Prostate gland (tissue), 2 donors: ENCODE measurements around the gene LINC00305.

ENCODE experiments used
- CTCF ChIP-seq, 4 experiments: fragments of 200-600 bp in 2 of 4; fragments of 450-650 bp in 2 of 4; sonication (generic) in 2 of 4; IDR thresholded peaks; 1 replicate in 3 of 4; 2 replicates in 1 of 4; pipeline ENCODE4 v1.5.1; 2016 to 2019; ENCODE audit warnings: antibody characterized with exemption in 4 of 4, mild to moderate bottlenecking in 2 of 4, moderate library complexity in 2 of 4
- POLR2A ChIP-seq: fragments of 450-650 bp; IDR thresholded peaks from one replicate; pipeline ENCODE4 v1.6.1; 2016; ENCODE audit warnings: antibody characterized with exemption, mild to moderate bottlenecking

GRCh38 chr18:64099244-64099643 is 49.6 kb downstream of the LINC00305 start:
- TF ChIP-seq POLR2A (no peak), CTCF (IDR thresholded peaks at IDR 0.05) (no peak)
